Measurements from ENCODE around the gene RNF183.

GRCh38 chr9:113343732-113344231, 40.6 kb upstream of the RNF183 start:
- no peak for TF ChIP-seq CTCF (tag by site-specific recombination; IDR thresholded peaks at IDR 0.05)
- TF ChIP-seq ZNF274 (IDR thresholded peaks at IDR 0.05; ENCODE audit: low read length), result no peak
- TF ChIP-seq ZNF274 (tag by site-specific recombination; IDR thresholded peaks at IDR 0.05; ENCODE audit: borderline replicate concordance), result no peak

All from HEK293 (cell line).